RCC 7860 (cell line): ENCODE measurements around the gene C1D.
"Not testable (repeated sequence)": the region's sequence is repeated elsewhere in the genome, so short reads cannot be mapped to it uniquely, and the experiment has no call there.

Experiments used
- DNase-seq: peaks from one replicate; pipeline ENCODE4 v3.0.0-alpha.2; 2015; ENCODE audit warnings: low spot score
- FAIRE-seq: peaks from 2 replicates; lab custom pipeline; 2012; peaks lifted over from hg19 to GRCh38; lab: Jason Lieb, UNC

C1D gene

DNA sequence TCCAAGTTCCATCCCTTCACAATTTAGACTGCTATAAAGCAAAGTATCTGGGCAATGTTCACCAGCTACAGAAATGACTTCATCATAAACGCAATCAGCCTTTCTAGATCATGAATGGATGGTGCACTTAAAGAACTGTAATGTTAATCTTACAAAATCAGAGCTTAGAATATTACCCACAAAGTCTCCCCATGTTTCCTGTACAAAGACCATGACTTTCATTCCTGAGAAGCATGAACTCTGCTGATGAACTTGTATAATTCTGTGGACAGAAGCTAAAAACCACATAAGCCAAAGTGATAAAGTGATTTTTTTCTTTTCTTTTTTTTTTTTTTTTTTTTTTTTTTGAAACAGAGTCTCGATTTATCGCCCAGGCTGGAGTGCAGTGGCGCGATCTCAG lies 53.3 kb downstream of the C1D start:
- FAIRE-seq (no peak), DNase-seq (no peak)

DNA sequence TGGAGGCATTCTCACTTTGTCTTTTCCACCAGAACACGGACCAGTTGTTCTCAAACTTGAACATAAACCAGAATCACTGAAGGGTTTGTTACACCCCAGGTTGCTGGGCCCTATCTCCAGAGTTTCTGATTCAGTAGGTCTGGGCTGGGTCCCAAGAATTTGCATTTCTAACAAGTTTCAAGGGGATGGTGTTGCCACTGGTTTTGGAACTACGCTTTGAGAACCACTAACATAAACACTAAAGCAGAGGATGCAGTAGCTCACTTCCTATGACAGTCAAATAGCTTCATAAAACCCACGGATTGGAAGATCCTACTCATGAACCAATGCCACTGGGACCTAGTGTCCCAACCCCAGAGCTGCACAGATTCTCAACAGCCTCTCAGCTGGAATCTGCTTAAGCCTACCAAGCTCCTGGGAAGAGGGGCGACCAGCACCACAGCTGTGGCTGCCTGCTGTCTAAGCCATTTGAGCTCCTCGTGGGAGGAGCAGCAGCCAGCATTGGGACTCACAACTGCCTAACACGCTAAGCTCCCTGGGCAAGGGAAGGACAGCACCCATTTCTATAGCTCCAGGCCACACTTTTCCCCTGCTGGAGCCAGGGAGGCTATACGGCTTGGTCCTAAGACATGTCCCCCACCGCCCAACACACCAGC lies 62.5 kb downstream of the C1D start:
- DNase-seq (no peak), FAIRE-seq (no peak)

DNA sequence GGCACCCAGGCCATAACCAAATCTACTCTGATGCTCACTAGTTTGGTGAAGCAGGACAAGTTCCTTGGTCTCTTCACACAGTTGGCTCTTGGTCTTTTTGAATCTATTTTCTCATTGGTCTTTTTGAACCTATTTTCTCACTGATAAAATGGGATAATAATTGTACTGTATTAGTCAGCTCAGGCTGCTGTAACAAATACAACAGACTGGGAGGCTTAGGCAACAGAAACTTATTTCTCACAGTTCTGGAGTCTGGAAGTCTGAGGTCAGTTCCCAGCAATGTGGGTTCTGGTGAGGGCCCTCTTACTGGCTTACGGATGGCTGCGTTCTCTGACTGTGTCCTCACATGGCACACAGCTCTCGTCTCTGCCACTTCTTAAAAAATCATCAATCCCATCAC lies 63.5 kb downstream of the C1D start:
- DNase-seq (no peak), FAIRE-seq (no peak)

DNA sequence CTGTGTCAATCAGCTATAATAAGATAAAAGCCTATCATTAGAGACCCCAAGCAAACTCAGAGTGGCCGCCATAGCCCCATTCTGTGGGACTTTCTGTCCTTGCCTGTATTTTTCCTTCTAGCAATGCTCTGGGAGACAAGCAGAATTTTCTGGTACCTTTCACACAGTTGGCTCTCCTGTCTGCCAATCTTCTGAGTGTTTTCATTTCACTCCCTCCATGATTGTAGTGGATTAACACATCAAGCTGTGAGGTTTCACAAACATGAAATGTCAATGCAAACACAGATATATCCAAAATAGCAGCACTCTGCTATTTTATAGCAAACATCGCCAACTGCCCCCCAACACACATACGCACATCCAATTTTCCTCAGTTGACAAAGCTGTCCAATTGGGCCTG lies 64.9 kb downstream of the C1D start:
- no peak for DNase-seq
- no peak for FAIRE-seq

GRCh38 chr2:67997528-67997900 lies 65.3 kb downstream of the C1D start:
- DNase-seq (peak; percentile 57), FAIRE-seq (no peak)

- no peak for DNase-seq
- no peak for FAIRE-seq
Observed at GRCh38 chr2:67996772-67997527, 65.9 kb downstream of the C1D start.

DNA sequence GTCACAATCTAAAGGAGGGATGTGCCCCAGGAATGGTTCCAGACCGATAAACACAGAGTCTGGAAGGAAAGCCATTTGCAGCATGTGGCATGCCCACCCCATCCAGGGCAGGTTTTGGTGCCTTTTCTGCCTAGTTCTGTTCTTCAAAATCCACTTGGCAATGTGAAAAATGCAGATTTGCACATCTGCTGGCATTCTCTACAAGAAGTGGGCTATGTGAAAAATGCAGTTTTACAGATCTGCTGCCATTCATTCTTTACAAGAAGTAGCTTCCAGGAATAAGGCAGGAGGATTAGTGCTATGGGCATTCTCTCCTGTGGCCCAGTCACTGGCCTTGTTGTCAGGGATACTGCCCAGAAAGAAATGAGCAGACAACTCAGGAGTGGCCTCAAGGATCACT lies 68.1 kb downstream of the C1D start:
- FAIRE-seq (no peak), DNase-seq (no peak)

GRCh38 chr2:67994069-67994468 lies 68.7 kb downstream of the C1D start:
- not testable (repeated sequence) for FAIRE-seq, DNase-seq

GRCh38 chr2:67993329-67993728 lies 69.5 kb downstream of the C1D start:
- DNase-seq = no peak
- FAIRE-seq = no peak

DNA sequence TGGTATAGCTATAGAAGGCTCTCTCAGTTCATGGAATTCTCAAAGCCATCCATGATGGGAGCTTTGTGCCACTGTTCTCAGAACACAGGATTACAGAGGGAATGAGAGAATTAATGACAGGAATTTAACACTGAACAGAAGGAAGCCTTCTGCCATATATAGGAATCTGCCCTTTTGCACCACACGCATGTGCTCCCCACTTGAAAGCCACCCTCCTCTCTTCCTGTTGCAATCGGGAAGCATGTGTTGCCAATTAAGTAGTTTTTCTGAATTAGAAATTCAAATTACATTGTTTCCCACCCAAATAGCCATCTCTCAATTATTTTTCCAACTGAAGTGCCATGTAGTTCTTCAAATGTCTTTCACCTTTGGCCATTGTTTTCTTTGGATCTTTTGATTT lies 71.3 kb downstream of the C1D start:
- DNase-seq = no peak
- FAIRE-seq = no peak
